MM.1S (cell line): ENCODE data around the gene PGR.

Source experiments
- EZH2 ChIP-seq: fragments of 300-600 bp; sonication (generic); optimal IDR thresholded peaks from 2 replicates; pipeline ENCODE3; 2017; ENCODE audit warnings: low read depth, mild to moderate bottlenecking, antibody characterized with exemption, low read length, mixed read lengths
- TF ChIP-seq, protein P1 (sequence below): fragments of 300-600 bp; sonication (generic); IDR thresholded peaks from 2 replicates; pipeline ENCODE4 v1.5.1; 2016; ENCODE audit warnings: antibody characterized with exemption, low read length, mixed read lengths

DNA sequence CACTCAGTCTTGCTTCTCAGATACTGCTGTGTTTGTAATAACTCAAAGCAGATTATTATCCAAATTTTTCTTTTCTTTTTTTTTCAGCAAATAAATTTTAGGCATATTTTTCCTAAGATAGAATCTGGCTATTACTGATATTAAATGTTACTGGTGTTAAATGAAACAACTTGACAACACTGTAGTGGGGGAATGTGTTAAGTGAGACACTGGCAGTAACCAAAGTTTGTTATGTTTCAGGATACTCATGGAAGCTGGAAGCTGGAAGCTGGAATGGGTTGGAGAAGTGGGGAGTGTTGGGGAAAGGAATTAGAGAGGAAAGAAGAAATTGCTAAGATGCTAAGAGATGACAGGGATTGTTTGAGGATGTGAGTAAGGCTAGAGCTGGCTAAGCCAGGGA, 24.9 kb downstream of the PGR start:
- TF ChIP-seq, protein P1, sequence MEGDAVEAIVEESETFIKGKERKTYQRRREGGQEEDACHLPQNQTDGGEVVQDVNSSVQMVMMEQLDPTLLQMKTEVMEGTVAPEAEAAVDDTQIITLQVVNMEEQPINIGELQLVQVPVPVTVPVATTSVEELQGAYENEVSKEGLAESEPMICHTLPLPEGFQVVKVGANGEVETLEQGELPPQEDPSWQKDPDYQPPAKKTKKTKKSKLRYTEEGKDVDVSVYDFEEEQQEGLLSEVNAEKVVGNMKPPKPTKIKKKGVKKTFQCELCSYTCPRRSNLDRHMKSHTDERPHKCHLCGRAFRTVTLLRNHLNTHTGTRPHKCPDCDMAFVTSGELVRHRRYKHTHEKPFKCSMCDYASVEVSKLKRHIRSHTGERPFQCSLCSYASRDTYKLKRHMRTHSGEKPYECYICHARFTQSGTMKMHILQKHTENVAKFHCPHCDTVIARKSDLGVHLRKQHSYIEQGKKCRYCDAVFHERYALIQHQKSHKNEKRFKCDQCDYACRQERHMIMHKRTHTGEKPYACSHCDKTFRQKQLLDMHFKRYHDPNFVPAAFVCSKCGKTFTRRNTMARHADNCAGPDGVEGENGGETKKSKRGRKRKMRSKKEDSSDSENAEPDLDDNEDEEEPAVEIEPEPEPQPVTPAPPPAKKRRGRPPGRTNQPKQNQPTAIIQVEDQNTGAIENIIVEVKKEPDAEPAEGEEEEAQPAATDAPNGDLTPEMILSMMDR, result no peak
- TF ChIP-seq EZH2, result no peak
